HG02623 (cell line): Measurements from ENCODE around the gene GATD1.

Source experiments
- ATAC-seq: cut with Tn5 transposase; IDR thresholded peaks from one replicate; pipeline ENCODE4 v1.9.1; 2021; ENCODE audit warnings: moderate library complexity; ENCODE audit not compliant: unreplicated experiment

Gene GATD1

DNA sequence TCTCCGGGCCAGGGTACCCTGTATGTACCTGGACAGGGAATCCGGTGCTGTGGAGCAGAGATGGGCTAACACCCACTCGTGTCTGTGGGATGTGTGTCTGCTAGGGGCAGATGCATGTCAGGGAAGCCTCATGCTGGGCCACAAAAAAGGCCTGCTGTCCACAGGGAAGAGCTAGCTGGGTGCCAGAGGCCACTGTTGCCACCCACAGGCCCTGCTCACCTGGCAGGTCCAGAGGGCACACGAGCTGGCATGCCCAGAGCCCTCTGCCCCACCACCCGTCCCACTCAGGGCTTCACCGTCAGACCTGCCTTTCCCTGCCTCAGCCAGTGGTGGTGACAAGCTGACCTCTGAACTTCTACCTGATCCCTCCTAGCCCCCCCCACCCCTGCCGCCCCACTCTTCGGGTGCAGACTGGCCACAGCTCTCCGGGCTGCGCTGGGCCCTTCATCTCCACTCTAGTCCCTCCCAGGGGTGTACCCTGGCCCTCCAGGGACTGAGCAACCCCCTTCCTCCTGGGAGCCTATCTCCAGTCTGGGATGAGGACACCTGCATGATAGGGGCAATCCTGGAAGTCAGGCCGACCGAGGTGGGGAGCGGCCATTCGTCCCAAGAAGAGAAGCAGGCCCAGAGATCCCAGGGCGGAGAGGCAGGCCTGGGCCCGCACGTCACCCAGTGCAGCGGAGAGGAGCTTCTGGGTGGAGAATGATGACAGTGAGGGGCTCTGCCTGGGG, 19.4 kb upstream of the GATD1 start:
- ATAC-seq: no peak

DNA sequence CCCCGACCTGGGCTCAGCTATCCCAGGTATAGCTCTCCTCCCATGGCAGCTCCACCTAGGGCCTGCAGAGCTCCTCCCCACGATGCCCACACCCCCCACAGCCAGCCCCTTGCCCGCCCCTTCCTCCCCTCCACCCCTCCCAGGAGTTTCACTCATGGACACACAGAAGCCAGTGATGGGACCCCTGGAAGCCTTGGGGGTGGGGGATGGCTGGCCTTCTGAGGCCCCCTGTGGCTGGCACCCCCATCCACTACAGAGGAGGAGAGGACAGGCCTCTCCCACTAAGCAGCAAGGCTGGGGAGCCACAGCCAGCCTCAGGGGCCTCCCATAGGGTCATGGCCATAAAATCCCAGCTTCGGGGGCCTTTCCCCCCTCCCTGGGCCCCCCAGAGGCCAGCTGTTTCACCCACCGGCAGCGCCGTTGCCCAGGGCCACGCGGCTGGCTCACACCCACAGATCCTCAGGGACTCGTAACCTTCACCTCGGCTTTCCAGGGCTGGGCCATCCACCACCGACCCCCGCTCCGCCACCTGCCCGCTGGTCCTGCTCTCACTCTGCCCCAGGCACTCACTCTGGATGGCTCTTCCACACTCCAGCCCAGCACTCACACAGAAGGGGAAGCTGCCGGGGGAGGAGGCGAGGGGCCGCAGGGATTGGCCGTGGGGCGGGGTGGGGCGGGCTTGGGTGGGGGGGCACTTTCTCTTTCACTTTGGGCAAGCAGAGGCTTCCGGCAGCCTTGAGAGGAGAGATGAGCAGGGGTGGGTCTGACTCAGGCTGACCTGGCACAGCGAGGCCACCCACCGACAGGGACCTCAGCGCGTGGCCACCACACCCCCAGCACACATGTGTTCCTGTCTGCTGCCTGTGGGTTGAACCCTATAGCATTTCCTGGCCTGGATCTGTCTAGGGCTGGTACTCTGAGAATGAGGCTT, 18.6 kb upstream of the GATD1 start:
- ATAC-seq: no peak

DNA sequence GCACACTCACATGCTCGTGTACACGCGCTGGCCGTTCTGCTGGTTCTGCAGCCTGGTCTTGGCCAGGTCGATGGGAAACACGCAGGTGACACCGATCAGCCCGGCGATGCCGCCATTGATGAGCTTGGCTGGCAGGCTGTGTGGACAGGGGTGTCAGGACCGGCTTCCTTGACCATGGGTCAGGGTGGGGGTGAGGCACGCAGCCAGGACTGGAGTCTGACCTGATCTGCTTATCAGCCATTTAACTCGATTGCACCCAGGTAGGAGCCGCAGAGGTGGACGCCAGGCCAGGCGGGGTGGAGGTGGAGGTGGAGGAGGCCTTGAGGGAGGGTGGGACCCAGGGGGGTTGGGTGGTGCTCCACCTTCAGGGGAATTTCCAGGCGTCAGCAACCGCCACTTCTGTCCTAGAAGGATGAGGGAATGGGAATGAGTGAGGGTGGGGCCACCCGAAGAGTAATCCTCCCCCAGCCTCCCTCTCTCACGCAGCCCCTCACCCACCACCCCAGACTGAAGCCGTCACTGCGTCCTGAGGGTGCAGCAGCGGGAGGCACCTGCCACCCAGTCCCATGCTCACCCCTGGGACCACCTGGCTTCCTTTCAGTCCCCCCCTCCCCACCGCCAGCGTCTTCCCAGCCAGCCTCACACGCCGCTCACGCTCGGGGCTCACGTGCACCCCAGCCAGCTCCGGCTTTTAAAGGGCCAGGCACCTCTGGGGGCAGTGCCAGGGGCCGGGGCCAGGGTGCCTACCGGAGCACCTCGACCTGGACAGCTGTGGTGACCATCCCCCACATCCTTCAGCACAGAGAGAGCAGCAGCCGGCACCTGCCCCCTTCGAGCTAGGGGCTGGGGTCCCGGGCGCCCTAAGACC, 17.7 kb upstream of the GATD1 start:
- no peak for ATAC-seq

DNA sequence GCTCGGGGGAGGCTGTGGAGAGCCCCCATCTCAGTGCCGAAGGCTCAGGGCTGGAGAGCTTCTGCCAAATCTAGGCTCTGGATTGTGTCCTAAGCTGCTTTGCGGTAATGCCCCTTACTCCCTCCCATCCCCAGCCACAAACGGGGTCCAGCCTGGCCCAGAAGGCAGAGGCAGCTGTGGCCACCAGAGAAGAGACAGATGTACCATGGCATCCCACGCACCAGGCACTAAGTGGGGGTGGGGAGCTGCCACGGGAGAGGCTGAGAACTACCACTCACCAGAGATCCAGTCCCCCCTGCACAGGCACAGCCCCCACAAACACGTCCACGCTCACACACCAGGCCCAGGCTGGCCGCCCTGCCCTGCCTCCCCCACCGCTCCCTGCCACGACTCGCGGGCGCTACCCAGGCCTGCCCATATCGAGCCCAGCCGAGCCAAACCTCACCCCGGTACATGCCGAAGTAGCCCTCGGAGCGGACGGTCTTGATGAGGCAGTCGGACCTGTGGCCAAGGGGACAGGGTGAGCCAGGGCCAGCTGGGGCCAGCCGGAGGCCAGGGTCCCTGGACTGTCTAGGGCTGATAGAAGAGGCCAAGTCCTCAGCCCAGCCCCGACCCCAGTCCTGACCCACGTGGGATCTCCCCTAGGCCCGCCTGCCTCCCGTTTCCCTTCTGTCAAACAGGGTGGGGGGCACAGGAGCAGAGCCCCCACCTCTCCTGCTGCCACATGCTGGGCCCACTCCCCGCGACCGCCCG, 16.9 kb upstream of the GATD1 start:
- no peak for ATAC-seq

DNA sequence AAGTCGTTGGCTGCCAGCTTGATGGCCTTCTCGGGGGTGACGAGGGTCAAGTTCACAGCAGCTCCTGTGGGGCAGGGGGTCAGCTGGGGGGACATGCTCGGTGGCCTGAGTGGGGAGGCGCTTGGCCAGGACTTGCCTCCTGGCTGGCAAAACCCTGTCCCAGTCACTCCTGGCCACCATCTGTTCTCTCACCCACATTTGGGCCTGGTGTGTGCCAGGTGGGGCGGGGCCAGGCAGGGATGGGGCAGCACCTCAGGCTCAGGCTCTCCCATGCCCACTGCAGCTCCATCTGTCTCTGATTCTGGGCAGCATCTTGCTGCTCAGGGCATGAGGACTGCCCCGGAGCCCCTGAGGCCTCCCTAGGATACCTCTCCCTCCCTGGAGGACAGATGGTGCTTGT, 16.3 kb upstream of the GATD1 start:
- no peak for ATAC-seq

DNA sequence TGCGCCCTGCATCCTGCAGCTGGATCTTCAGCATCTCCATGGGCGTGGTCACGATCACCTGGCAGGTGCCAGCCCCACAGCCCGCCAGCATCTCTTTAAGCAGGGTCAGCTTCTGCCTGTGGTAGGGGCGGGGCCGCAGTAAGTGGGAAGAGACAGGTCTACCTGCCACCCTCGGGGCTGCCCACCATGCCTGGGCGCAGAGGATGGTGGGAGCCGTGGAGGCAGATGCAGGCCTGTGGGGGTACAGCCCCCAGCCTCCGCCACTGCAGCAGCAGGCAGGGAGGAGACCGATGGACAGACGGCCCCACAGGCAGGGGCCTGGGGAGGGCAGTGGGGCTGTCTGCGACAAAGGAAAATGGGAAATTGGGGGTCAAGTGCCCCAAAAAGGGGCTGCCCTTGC, 15.6 kb upstream of the GATD1 start:
- no peak for ATAC-seq

DNA sequence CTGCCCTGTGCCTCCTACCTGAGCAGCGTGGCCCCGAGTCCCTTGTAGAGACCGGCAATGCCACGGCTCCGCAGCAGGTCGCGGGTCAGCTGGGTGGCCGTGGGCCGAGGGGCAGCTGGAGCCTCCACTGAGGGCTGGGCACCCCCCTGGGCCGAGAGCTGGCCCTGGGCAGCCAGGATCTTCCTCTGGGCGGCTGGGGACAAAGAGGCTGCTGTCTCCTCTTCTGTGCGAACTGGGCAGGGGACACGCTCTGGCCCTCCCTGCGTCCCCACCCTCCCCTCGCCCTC, 15.2 kb upstream of the GATD1 start:
- ATAC-seq: no peak

DNA sequence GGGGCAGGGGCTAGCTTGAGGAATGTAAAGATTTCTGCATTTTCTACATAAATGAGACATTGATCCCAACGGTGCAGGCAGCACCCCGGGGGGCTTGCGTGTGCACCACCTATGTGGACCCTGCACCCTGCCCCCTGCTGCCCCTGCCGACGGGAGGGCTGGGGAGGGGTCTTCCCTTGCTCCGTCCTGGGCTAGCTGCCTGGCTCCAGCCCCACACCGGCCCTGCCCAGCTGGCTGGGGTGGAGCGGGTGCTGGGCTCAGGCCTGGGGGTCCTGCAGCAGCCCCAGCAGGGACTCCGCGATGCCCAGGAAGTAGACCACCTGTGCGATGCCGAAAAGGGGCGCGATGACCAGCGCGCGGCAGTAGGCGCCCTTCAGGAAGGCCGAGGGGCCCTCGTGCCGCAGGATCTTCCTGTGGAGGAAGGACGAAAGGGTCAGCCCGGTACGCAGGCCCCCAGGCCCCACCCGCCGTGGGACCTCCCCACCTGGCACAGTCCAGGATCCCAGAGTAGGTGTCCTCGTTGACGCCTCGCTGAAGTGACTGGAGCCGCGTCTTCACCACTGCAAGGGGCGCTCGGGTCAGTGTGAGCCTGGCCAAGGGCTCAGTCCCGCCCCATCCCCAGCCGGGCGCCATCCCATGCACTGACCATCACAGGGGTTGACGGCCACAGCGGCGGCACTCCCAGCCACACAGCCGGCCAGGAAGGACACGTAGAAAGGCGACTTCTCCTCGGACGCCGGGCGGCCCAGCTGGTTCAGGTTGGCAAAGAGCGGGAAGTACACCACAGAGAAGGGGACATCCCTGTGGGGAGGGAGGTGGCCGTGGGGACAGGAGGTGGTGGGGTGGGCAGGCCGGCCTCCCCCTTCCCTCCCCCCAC, 14.6 kb upstream of the GATD1 start:
- no peak for ATAC-seq

DNA sequence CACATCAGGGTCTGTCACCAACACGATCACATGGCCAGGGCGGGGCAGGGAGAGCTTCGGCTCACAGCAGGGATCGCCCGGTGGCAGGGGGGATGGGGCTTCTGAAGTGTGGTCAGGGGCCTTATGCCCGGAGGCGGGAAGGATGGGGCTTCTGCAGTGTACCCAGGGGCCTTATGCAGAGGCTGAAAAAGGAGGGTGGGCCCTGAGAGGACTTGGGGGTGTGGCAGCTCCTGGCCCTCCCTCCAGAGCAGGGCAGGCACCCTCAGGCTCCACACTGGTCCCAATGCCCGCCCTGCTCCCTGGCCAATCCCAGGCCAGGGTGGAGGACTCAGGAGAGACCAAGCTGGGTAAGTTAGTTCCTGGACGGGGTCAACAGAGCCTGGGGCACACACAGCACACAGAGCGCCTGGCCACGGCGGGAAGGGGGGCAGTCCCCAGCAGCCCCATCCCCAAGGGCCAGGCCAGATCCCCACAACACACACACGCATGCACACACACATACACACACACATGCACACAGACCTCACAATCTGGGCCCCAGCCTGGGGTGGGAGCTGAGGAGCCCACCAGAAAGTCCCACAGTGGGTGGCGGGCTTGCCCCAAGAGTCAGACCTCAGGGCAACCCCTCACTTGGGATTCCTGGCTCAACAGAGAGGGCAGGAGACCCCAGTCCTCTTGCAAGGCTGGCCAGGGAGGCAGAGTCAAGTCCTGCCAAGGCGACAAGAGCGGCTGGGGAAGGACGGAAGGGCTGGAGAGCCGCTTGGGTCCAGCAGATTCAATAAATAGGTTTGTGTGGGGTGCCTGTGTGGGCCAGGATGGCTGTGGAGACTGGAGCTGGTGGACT, 13.7 kb upstream of the GATD1 start:
- no peak for ATAC-seq

DNA sequence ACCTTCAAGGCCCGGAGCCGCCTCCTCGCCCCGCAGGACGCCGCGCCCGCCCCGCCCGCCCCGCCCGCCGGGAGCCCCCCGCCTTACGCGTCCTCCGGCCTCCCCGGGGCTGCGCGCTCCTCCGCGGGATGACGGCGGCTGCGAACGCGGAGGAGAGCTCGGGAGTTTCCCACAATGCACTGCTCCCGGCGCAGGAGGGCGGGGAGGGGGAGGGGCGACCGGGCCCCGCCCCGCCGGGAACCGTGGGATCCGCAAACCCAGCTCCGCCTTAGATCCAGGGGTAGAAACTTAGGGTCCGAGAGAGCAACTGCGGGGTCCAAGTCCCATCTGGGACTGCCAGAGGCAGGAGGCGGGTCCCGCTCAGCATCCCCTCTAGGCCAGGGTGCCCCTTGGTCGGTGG, 12.7 kb upstream of the GATD1 start, which contains the start of gene CEND1:
TSS of gene CEND1 (minus strand) at position 148 of the 400 bp plus-strand sequence. CDS start 1,514 bp downstream, outside the sequence.
- ATAC-seq: no peak

DNA sequence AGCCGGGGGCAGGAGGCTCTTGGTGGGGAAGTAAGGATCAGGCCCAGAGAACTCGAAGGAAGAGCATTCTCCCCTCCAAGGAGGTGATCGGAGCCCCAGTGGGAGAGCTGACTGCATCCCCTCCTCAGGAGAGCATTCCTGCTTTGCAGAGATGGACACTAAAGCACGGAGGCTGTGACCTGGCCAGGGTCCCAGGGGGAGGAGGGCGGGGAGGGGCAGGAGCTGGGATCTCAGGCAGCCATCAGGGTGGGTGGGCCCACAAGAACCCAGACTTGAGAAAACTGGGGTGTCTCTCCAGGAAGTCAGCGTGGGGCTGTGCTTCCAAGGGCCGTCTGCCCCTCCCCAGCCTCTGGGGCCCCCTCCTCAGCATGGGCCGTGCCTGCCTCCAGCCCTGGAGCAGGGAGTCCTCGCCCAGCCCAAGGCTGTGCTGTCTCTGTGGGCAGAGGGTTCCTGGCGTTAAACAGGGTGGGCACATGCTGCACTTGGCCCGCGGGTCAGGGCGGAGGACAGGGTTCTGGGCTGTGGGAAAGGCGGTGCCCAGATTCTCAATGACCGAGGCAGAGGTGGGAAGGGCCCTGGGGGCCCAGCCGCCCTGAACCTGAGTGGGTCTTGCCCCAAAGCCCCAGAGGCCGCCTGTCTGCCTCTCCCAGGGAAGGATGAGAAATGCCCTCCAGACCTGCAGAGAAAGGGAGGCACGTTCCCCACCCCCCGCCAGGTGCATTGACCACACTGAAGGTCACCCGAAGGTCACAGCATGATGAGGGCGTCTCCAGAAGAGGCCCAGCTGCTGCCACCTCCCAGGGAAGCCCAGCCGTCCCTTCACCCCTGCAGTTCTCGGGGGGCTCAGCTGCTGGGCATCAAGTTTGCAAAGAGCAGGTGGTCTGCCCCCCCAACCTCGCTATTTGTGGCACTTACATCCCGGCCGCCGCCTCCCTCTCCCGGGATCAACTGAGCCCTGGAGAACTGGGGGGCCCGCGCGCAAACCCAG, 12.0 kb upstream of the GATD1 start:
- ATAC-seq: no peak

DNA sequence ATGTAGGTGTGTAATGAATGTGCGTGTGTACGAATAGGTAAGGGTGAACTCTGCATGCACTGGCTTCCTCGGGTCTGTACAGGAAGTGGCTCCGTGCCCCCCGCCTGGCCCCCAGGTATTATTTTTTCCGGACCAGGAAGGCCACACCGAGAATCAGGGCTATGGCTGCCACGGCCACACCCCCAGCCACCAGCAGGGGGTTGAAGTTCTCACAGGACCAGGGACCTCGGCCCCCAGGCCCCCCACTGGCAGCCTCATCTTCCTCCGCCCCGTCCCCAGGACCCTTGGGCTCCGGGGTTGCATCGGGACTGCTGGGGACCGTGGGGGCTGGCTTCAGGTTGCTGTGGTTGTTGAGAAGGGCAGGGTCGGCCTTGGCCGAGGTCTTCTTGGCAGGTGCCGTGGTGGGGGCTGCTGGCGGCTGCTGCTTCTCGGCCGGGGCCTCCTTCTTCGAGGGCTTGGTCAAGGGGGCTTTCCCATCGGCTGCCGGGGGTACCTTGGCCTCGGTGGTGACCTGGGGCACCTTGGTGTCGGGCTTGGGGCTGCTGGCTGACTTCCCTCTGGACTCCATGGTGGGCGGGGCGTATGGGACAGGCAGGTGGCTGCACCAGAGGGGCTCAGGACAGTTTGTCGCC, 10.8 kb upstream of the GATD1 start:
- no peak for ATAC-seq

DNA sequence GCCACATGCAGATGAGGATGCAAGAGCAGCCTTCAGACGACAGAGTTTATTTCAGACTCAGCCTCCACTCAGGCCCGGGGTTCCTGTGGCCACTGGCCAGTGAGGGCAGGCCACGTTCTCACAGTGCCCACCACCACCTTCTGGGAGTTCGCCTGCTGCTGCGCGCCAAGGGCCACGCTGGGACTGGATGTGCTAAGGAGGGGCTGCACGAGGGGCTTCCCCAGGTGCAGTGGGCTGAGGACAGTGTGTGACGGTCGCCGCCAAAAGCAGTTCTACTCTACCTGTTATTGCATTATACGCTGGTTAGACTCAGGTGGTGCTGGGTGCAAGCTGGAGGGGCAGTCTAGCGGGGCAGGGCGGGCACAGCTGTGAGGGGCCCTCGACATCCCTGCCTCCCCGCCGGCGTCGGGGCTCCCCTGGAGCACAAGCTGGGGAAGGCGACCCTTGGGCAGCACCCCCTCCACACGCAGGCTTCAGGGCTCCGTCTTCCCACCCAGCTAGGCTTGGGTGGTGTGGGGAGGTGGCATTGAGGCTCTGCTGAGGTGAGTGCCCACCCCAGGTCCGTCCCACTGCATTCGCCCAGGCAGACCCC, 9.9 kb upstream of the GATD1 start:
- ATAC-seq: no peak

DNA sequence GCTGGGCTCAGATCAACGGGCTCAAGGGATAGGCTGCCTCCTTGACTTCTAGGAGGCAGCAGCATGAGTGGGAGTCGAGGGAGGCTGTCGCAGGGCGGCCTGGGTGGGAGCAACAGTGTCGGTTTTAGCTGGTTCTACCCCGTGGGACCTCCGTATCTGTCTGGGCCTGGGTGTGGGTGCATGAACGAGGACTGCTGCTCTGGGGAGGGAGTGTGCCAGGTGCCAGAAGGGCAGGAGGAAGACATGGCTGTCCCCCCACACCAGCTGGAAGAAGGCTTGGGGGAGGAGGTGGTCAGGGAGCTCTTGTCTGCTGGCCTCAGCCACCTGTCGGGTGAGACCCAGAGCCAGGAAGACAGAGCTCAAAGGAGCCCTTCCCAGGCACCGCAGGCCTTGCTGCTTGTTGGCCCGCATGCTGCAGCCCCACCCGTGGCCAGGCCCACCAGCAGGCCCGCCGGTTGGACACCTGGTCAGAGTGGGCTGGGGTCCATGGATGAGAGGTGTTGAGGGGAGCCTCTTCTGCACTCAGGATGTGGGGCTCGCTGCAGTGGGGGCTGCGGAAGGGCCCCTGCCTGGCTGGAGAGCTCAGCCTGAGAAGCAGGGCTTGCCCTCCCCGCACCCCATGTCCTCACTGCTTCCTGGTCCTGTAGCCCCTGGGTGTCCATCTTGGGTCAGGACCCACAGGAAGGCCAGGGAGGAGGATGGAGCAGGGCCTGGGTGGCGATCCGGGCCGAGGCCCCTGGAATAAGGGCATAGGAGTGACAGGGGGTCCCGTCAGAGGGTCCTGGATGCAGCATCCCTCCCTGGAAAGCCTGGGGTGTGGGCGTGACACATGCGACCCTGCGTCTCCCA, 9.2 kb upstream of the GATD1 start:
- no peak for ATAC-seq

DNA sequence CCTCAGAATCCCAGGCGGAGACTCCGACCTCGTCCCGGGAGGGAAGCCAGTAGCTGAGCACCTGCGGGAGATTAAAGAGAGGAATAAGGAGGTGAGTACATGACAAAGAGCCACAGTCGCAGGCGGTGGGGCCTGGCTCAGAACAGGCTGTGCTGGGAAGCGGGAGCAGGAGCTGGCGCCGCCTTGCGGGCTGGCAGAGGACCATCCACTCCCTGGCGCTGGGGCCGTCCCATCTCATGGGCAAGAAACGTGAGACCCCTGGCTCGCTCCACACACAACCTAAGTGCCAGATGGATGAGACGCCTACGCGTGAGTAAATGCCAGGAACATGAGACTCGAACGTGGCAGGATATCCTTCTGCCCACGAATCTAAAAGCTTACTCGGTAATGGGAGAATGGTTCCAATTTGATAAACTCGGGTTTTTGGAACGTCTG, 6.3 kb upstream of the GATD1 start:
- ATAC-seq: no peak
